OCI-LY3 (cell line): ENCODE data around the gene PTPRH.

ENCODE experiments used
- CTCF ChIP-seq: fragments of 200-600, 300-600 bp; sonication (generic); IDR thresholded peaks from 2 replicates; pipeline ENCODE4 v1.5.1; 2014; ENCODE audit warnings: antibody characterized with exemption, low read length, low read depth
- EZH2phosphoT487 ChIP-seq: fragments of 200-600 bp; shearing (Covaris generic); IDR thresholded peaks from 2 replicates; pipeline ENCODE4 v1.6.1; 2018; ENCODE audit warnings: antibody characterized with exemption, mixed run types, low read depth

- TF ChIP-seq CTCF (no peak), EZH2phosphoT487 (no peak)
These were observed 48.3 kb downstream of the PTPRH start for GRCh38 chr19:55160986-55161365.
